ENCODE results near the gene ZNF195.
"Not testable (repeated sequence)": the region's sequence is repeated elsewhere in the genome, so short reads cannot be mapped to it uniquely, and the experiment has no call there.

ZNF195 gene

GRCh38 chr11:3378426-3379423 lies at the start of gene ZNF195:
Gene ZNF195, minus strand, starts transcription at chr11:3379146. Its CDS starts 106 bp downstream, at chr11:3379040.
- H3K4me3 ChIP-seq (ENCODE audit: low read depth, low read length), result peak within 1 kb of the TSS; percentile 95

GRCh38 chr11:3428076-3428475 lies 49.1 kb upstream of the ZNF195 start:
- DNase-seq (ENCODE audit: low read depth); H3K4me3 ChIP-seq (ENCODE audit: low read depth, low read length): not testable (repeated sequence)

More at GRCh38 chr11:3378426-3379423, at the start of gene ZNF195:
- peak; percentile 95 for DNase-seq (ENCODE audit: low read depth)
- TF ChIP-seq, protein P1, sequence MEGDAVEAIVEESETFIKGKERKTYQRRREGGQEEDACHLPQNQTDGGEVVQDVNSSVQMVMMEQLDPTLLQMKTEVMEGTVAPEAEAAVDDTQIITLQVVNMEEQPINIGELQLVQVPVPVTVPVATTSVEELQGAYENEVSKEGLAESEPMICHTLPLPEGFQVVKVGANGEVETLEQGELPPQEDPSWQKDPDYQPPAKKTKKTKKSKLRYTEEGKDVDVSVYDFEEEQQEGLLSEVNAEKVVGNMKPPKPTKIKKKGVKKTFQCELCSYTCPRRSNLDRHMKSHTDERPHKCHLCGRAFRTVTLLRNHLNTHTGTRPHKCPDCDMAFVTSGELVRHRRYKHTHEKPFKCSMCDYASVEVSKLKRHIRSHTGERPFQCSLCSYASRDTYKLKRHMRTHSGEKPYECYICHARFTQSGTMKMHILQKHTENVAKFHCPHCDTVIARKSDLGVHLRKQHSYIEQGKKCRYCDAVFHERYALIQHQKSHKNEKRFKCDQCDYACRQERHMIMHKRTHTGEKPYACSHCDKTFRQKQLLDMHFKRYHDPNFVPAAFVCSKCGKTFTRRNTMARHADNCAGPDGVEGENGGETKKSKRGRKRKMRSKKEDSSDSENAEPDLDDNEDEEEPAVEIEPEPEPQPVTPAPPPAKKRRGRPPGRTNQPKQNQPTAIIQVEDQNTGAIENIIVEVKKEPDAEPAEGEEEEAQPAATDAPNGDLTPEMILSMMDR (IDR thresholded peaks at IDR 0.05; ENCODE audit: low read depth, low read length, missing control alignments), result no peak

- not testable (repeated sequence) for DNase-seq (ENCODE audit: low read depth)
Measured at GRCh38 chr11:3426541-3426940, 47.6 kb upstream of the ZNF195 start.

DNA sequence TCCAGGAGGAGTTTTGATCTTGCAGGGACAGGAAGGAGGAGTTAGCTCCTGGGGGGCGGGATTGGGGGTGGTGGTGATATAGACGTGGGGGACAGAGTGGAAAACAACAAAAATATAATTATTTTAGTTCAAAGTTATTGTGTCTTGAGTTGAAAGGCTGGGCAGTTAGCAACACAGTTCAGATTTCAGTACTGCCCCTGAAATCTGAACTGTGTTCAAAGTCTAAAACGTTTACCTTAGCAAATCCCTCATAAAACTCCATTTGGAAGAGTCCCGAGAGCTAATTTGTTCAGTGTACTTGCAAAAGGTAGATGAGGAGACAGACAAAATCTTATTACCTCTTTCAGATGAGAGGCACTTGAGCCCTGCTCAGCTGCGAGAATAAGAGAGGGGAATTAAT lies 45.0 kb upstream of the ZNF195 start:
- not testable (repeated sequence) for DNase-seq (ENCODE audit: low read depth); H3K4me3 ChIP-seq (ENCODE audit: low read depth, low read length)

More at GRCh38 chr11:3426541-3426940, 47.6 kb upstream of the ZNF195 start:
- not testable (repeated sequence) for H3K4me3 ChIP-seq (ENCODE audit: low read depth, low read length)

DNA sequence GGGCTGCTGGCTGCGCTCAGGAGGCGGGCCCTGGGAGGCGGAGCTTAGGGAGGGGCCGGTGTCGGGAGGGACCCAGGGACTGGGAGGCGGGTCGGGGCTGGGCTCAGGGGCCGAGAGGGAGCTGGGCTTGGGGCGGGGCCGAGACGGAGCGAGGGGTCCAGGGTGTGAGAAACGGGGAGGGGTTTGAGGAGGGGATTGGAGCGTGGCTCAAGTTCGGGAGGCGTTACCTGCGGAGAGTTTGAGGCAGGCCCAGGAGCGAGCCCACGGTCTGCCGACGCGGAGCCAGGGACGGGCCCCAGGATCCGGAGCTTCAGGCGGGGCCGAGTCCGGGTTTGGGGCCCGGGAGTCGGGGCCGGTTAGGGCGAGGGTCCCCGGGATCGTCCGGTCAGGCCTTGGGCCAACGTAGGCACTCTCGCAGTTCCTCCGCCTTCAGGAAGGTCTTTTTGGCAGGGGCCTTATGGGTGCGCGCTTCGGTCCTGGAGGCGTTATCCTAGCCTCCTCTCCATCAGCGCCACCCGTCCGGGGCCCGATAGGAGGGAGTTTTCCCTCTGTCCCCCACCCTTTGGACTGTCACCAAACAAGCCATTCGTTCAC lies 44.3 kb upstream of the ZNF195 start:
- H3K4me3 ChIP-seq (ENCODE audit: low read depth, low read length), result peak overlapping the region; percentile 57
- not testable (repeated sequence) for DNase-seq (ENCODE audit: low read depth)

DNA sequence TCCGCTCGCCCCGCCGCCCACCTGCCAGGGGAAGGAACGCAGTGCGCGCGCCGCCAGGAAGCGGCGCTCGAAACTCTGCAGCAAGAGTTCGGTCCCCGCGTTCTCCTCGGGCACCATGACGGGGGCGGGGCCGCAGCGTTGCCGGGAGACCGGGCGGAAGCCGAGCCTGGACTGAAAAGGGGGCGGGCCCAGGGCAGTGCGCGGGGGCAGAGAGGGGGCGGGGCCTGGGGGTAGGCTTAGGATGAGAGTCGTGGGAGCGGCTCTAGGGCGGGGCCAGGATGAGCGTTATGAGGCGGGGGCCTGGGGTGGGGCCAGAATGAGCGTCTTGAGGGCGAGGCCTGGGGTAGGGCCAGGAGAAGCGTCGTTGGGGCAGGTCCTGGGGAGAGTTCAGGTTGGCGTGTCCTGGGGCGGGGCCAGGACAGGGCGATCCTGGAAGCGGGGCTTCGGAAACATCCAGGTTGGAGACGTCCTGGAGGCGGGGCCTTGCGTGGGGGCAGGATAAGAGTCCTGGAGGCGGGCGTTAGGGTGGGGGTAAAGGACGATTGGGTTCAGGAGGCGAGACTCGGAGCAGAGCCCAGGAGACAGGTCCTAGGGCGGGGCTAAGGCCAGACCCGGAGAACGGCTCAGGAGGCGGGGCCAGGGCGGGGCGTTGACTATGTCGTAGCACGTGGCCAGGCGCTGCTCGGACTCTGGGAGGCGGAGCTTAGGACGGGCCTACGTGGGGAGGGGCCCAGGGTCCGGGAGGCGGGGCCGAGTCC lies 43.6 kb upstream of the ZNF195 start:
- peak overlapping the region; percentile 57 for H3K4me3 ChIP-seq (ENCODE audit: low read depth, low read length)
- peak; percentile 68 for DNase-seq (ENCODE audit: low read depth)

DNA sequence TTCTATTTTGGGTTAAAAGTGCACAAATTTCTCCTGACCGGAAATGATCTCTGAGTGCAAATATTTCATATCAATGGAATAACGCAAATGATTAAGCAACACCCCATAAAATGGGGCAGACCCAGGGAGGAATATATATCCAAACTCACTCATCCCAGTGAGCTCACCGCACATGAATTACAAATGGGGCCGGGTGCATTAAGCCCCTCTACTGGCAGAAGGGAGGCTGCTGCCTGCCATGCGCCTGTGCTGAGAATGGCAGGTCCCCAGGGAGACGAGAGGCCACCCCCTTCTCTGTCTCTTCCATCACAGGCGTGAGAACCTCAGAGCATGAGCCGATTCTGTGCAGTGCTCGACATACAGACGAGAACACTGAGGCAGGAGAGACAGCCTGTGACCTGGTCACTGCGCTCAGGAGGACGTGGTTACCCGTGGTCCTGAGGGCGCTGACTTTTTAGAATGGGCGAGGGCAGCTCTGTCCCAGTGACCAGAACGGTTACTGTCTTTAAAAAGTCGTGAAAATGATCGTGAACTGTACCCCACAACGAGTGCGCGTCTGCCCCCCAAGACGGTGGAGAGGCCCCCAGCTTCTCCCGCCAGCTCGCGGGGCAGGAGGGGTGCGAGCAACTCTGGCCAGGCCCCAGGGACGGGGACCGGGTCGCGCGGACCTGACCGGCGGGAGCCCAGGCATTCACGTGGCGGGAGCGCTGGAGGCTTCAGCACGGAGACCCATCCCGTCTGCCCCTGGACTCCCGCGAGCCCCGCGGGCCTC lies 42.8 kb upstream of the ZNF195 start:
- H3K4me3 ChIP-seq (ENCODE audit: low read depth, low read length), result peak overlapping the region; percentile 57
- DNase-seq (ENCODE audit: low read depth), result not testable (repeated sequence)

DNA sequence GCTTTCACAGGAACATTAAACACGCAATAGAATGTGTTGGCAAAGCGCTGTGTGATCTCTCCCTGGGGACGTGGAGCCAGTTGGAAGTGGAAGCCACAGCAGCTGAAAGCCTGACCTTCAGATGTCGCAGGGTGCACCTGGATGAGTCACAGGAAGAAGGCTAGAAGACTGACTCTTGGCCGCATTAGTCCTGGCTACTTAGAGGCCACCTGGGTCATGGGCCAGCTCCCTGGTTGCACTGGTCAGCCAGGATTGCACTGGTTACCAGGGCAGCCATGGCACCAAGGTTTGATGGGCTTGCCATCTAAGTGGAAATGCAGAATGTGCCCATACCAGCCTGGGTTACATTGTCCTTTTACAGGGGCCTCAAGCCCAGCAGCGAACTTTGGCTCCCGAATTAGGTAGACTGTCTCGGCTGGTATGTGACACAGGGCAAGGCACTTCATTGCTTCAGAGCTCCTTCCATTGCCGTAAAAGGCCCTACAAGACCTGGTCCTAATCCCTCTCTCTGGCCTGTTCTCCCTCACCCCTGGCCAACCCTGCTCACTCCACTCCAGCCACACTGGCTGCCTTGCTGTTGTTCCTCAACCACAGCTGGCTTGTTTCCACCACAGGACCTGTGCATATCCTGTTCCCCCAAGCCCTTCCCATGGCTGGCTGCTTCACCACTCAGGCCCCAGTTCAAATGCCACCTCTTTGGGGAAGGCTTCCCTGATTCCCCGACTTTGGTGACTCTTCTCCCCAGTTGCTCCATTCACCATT lies 41.5 kb upstream of the ZNF195 start:
- DNase-seq (ENCODE audit: low read depth); H3K4me3 ChIP-seq (ENCODE audit: low read depth, low read length): not testable (repeated sequence)

GRCh38 chr11:3419496-3419895 lies 40.5 kb upstream of the ZNF195 start:
- DNase-seq (ENCODE audit: low read depth), result not testable (repeated sequence)

DNA sequence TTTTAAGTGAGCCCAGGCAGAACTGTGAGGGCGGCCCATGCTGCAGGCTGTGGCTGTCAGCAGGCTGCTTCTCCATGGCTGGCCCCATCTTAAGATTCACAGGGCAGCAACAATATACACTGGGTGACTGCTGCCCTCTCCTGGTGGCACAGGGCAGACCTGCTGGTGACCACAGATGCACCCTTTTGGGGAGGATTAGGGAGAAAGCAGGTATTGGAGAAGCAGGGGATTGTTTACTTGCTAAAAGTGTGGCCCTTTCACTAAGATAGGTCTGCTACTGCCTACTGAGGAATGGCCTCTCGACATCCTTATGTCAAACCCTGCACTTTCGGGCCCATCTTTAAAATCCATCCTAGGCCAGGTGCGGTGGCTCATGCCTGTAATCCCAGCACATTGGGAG lies 38.1 kb upstream of the ZNF195 start:
- not testable (repeated sequence) for H3K4me3 ChIP-seq (ENCODE audit: low read depth, low read length); DNase-seq (ENCODE audit: low read depth)
- TF ChIP-seq, protein P1 (IDR thresholded peaks at IDR 0.05; ENCODE audit: low read depth, low read length, missing control alignments), result peak; percentile 43

More at GRCh38 chr11:3419496-3419895, 40.5 kb upstream of the ZNF195 start:
- H3K4me3 ChIP-seq (ENCODE audit: low read depth, low read length), result not testable (repeated sequence)

GRCh38 chr11:3415301-3415700 lies 36.4 kb upstream of the ZNF195 start:
- H3K4me3 ChIP-seq (ENCODE audit: low read depth, low read length); DNase-seq (ENCODE audit: low read depth): not testable (repeated sequence)

- H3K4me3 ChIP-seq (ENCODE audit: low read depth, low read length); DNase-seq (ENCODE audit: low read depth): not testable (repeated sequence)
Measured at GRCh38 chr11:3413666-3414065, 34.7 kb upstream of the ZNF195 start.
